ENCODE measurements around the gene TPRG1. TPM values are rescaled to one million over a fixed set of nuclear protein-coding genes. Genes with fewer than 3 reads are reported as not detected.
A peak's percentile ranks its signal among the peaks of the same experiment; 100 is the strongest.

Gene TPRG1
- polyA plus RNA-seq, 1 donor (not counting 4 experiments of a cell fraction or from before 2014, with no cell fraction given), result 1.5 TPM

- Histone ChIP-seq H2AFZ (ENCODE audit: control insufficient read depth, low read length) (no peak overlapping the region), H3K27me3 (ENCODE audit: control insufficient read depth, extremely low read depth, insufficient read depth, low read length) (no peaks in the 10 kb centered on the region), H3K4me1 (ENCODE audit: control insufficient read depth, extremely low read depth, insufficient read depth, low read length) (peaks cover 30% of the 10 kb centered on the region), H3K9ac (ENCODE audit: control insufficient read depth, extremely low read depth, insufficient read depth, low read length) (no peak overlapping the region), H3K4me2 (ENCODE audit: control insufficient read depth, extremely low read depth, insufficient read depth, low read depth, low read length) (peak overlapping the region; percentile 31), H3K79me2 (ENCODE audit: control insufficient read depth, insufficient read depth, low read length) (no peaks in the 10 kb centered on the region), H3K4me3 (ENCODE audit: control insufficient read depth in 2 of 3, extremely low read depth in 1 of 3, insufficient read depth in 2 of 3, low read depth in 1 of 3, low read length in 3 of 3) (no peak overlapping the region), H3K9me1 (ENCODE audit: control insufficient read depth, extremely low read depth, insufficient read depth, low read length) (no peaks in the 10 kb centered on the region), H4K20me1 (ENCODE audit: control insufficient read depth, extremely low read depth, insufficient read depth, low read length) (no peaks in the 10 kb centered on the region), H3K27ac (ENCODE audit: control insufficient read depth, insufficient read depth, low read length) (no peak overlapping the region), H3K9me3 (ENCODE audit: control insufficient read depth, low read depth, low read length) (no peaks in the 10 kb centered on the region), H3K36me3 (ENCODE audit: control insufficient read depth in 2 of 2, extremely low read depth in 1 of 2, insufficient read depth in 2 of 2, low read length in 2 of 2) (no peaks in the 10 kb centered on the region)
- no peak for TF ChIP-seq CTCF (optimal IDR thresholded peaks at IDR 0.05 in 1 of 3, IDR thresholded peaks at IDR 0.05 in 1 of 3, conservative IDR thresholded peaks at IDR 0.05 in 1 of 3; ENCODE audit: extremely low read depth in 1 of 3, insufficient read depth in 2 of 3, low read length in 3 of 3)
- TF ChIP-seq EZH2 (IDR thresholded peaks at IDR 0.05; ENCODE audit: low read length), result no peak
- DNase-seq (ENCODE audit: low read depth, low spot score), result no peak
- FAIRE-seq, result peak; percentile 36
- dilution Hi-C loops (cut with MboI; ENCODE audit: extremely low pct_ligation_motif_present, low sequenced_read_pairs), result no loop called here
These were observed 6.6 kb upstream of the TPRG1 start for GRCh38 chr3:189165092-189165612.

- Histone ChIP-seq H3K9ac (ENCODE audit: control insufficient read depth, extremely low read depth, insufficient read depth, low read length) (no peak overlapping the region), H3K27ac (ENCODE audit: control insufficient read depth, insufficient read depth, low read length) (no peak overlapping the region), H3K79me2 (ENCODE audit: control insufficient read depth, insufficient read depth, low read length) (no peaks in the 10 kb centered on the region), H3K9me3 (ENCODE audit: control insufficient read depth, low read depth, low read length) (no peaks in the 10 kb centered on the region), H3K9me1 (ENCODE audit: control insufficient read depth, extremely low read depth, insufficient read depth, low read length) (no peaks in the 10 kb centered on the region), H3K4me3 (ENCODE audit: control insufficient read depth in 2 of 3, extremely low read depth in 1 of 3, insufficient read depth in 2 of 3, low read depth in 1 of 3, low read length in 3 of 3) (no peak overlapping the region), H3K4me1 (ENCODE audit: control insufficient read depth, extremely low read depth, insufficient read depth, low read length) (peaks cover 24% of the 10 kb centered on the region), H3K4me2 (ENCODE audit: control insufficient read depth, extremely low read depth, insufficient read depth, low read depth, low read length) (no peak overlapping the region), H4K20me1 (ENCODE audit: control insufficient read depth, extremely low read depth, insufficient read depth, low read length) (no peaks in the 10 kb centered on the region), H2AFZ (ENCODE audit: control insufficient read depth, low read length) (no peak overlapping the region), H3K27me3 (ENCODE audit: control insufficient read depth, extremely low read depth, insufficient read depth, low read length) (no peaks in the 10 kb centered on the region), H3K36me3 (ENCODE audit: control insufficient read depth in 2 of 2, extremely low read depth in 1 of 2, insufficient read depth in 2 of 2, low read length in 2 of 2) (no peaks in the 10 kb centered on the region)
- TF ChIP-seq EZH2 (IDR thresholded peaks at IDR 0.05; ENCODE audit: low read length), result no peak
- TF ChIP-seq CTCF (optimal IDR thresholded peaks at IDR 0.05 in 1 of 3, IDR thresholded peaks at IDR 0.05 in 1 of 3, conservative IDR thresholded peaks at IDR 0.05 in 1 of 3; ENCODE audit: extremely low read depth in 1 of 3, insufficient read depth in 2 of 3, low read length in 3 of 3), result no peak
- FAIRE-seq, result no peak
- dilution Hi-C loops (cut with MboI; ENCODE audit: extremely low pct_ligation_motif_present, low sequenced_read_pairs), result no loop called here
- no peak for DNase-seq (ENCODE audit: low read depth, low spot score)
These were observed 5.5 kb upstream of the TPRG1 start for GRCh38 chr3:189166321-189166720.
